Smooth muscle cell of the brain vasculature (primary cell): ENCODE results near the gene MIEF1.

ENCODE experiments used
- DNase-seq: peaks from one replicate; pipeline ENCODE4 v3.0.0-alpha.2; 2012; ENCODE audit warnings: low read depth, low spot score

MIEF1 gene

DNA sequence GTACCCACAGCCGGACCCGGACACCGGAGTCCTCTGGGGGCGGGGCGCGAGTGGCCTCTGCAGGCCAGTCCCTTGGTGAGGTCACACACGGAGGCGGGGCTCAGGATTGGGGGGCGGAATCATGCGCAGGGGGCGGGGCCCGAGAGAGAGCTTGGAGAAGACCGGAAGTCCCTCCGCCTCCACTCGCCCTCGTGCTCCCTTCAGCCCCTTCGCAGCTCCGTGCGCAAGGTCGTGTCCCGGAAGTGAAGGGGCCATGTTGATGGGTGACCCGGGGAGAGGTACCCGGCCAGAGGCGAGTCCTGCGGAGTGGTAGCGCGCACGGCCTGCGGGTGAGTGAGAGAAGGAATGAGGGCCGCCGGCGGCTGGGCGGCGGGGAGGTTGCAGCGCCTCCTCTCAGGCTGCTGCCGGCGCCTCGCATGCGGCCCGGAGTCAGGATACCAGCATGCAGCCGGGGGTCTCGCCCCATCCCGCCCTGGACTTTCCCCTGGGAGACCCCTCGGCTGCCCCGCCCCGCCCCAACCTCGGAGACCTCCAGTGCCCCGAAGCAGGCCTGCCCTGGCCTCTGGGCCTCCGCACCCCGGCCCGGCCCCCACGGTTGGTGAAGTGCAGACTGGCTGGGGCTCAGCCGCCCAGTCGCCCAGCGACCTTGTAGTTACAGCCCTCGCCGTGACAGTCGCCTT lies at the start of gene MIEF1:
Gene MIEF1 (plus strand): TSS at position 182 of the 680 bp plus-strand sequence. CDS start 9,005 bp downstream, outside the sequence.
- peak; percentile 85 for DNase-seq

GRCh38 chr22:39452740-39453040 lies 49.4 kb upstream of the MIEF1 start:
- no peak for DNase-seq

- DNase-seq, result no peak
Measured at GRCh38 chr22:39453765-39454378, 48.2 kb upstream of the MIEF1 start.

- DNase-seq, result no peak
Measured at GRCh38 chr22:39454385-39454871, 47.7 kb upstream of the MIEF1 start.

GRCh38 chr22:39456522-39457197 lies 45.4 kb upstream of the MIEF1 start, which contains the start of gene MGAT3:
Gene MGAT3, plus strand, starts transcription at chr22:39457012. Its CDS starts 30,336 bp downstream, at chr22:39487348.
- no peak for DNase-seq

- DNase-seq, result no peak
Measured at GRCh38 chr22:39457198-39457555, 44.9 kb upstream of the MIEF1 start.

DNA sequence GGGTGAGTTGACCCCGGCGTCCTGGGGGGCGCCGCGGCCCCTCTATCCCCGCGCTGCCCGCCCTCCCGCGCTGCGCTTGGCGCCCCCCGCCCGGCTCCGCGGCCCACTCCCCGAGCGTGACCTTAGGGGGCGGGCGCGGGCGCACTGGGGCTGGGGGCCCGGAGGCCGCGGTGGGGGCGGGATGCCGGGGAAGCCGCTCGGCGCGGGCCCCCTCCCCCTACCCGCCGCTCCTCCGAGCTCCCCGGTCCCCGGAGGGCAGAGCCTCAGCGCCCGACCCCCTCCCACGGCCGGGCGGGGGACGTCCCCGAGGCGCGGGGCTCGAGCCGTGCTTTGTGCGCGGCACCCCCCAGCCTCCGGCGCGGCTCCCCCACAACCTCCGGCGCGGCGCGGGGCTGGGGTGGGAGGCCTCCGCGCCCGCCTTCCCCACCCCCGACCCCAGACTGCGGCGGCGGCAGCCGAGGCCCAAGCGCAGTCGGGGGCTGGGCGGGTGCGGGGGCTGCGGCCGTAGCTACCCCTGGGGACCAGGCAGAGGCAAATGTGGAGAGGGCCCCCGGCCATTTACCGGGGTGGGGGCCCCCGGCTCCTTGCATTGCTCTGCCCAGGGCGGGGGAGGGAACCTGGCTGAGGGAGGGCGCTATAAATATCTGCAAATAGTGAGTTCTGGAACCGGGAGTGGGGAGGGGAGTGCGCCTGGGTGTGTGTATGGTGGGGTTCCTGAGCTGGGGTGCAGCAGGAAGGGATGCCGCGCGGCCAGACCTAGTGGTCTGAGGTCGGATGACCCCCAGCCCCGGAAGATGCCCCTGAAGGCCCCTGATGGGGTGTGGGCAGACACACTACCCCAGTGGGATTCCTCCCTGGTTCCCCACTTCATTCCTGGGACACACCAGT lies 44.3 kb upstream of the MIEF1 start:
- DNase-seq, result no peak

- DNase-seq, result no peak
Measured at GRCh38 chr22:39458444-39459083, 43.5 kb upstream of the MIEF1 start.

DNA sequence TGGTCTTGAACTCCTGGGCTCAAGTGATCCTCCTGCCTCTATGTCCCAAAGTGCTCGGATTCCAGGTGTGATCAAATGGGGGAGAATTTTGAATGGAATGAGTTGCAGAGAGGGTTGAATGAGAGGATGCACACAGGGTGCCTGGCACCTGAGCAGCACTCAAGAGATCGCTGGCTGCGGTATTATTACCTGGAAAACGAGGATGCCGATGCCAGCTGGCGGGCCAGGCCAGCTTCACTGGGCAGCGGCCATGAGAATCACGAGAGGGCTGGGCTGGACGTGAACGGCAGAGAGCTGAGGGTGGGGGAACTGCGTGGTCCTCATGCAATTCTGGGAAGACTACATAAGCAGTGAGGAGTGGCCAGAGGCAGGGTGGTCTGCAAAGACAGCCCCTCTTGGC lies 42.4 kb upstream of the MIEF1 start:
- no peak for DNase-seq

- no peak for DNase-seq
Measured at GRCh38 chr22:39462443-39463221, 39.5 kb upstream of the MIEF1 start.

GRCh38 chr22:39463277-39463676 lies 38.8 kb upstream of the MIEF1 start:
- no peak for DNase-seq

- DNase-seq, result no peak
Measured at GRCh38 chr22:39463931-39464390, 38.1 kb upstream of the MIEF1 start.

GRCh38 chr22:39466228-39467006 lies 35.7 kb upstream of the MIEF1 start:
- no peak for DNase-seq

- DNase-seq, result no peak
Measured at GRCh38 chr22:39467390-39467895, 34.6 kb upstream of the MIEF1 start.

- DNase-seq, result no peak
Measured at GRCh38 chr22:39468487-39469325, 33.4 kb upstream of the MIEF1 start.

- DNase-seq, result no peak
Measured at GRCh38 chr22:39469326-39469680, 32.8 kb upstream of the MIEF1 start.

- DNase-seq, result no peak
Measured at GRCh38 chr22:39469681-39470450, 32.2 kb upstream of the MIEF1 start.
